Activated naive CD4-positive, alpha-beta T cell treated with anti-CD3 and anti-CD28 coated beads, Interleukin-2, amount 10 ng/mL, durations not matched to agents 5 hours and 36 hours (primary cell): ENCODE measurements around the gene ARIH1. TPM values are rescaled to one million over a fixed set of nuclear protein-coding genes. Genes with fewer than 3 reads are reported as not detected.

Experiments
- total RNA-seq, 2 experiments: library from RNA; stranded (reverse); gene quantifications; one replicate each; pipeline ENCODE4 v1.2.3, GENCODE V29; 2021

Gene ARIH1, protein sequence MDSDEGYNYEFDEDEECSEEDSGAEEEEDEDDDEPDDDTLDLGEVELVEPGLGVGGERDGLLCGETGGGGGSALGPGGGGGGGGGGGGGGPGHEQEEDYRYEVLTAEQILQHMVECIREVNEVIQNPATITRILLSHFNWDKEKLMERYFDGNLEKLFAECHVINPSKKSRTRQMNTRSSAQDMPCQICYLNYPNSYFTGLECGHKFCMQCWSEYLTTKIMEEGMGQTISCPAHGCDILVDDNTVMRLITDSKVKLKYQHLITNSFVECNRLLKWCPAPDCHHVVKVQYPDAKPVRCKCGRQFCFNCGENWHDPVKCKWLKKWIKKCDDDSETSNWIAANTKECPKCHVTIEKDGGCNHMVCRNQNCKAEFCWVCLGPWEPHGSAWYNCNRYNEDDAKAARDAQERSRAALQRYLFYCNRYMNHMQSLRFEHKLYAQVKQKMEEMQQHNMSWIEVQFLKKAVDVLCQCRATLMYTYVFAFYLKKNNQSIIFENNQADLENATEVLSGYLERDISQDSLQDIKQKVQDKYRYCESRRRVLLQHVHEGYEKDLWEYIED
- 100 to 1,000 TPM; 123 to 128 TPM for total RNA-seq

DNA sequence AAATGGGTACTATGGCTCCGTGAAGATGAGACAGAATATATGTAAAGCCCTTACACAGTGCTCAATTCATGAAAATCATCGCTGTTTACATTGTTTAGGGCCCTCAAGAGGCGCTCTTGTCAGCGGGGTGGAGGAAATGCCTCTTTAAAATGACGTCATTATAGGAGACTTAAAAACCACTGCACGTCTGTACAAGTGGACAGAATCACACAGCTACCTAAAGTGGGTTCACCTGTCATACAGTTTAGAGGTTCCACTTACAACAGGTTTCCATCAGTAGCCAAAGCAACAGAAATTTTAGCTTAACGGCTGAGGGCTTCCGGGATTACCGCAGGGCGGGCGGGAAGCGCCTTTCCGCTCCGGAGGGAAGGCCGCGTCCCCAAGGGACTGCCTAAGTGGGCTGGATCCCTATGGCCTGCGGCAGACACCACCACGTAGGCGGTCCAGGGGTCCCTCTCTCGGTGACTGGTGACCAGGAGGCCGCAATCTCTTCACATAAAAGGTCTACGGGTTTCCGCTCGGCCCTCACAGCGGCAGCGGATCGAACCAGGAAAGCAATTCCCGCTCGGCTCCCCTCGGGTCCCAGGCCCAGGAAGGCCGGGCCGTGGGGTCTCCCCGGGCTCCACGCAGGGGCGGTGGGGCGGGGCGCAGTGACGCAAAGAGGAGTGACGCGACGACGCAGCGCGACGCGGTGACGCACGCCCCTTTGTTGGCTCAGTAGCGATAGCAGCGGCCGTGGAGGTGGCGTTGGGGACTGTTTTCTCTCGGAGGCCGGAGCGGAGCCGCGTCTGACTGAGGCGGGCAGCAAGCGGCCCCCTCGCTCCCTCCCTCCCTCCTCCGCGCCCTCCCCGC, at the start of gene ARIH1:
ARIH1 (plus strand) TSS at position 717 of the 852 bp plus-strand sequence. CDS start 310 bp downstream, outside the sequence.

Other genes with a start within 250 kb of the ARIH1 start
- 1,000 to 10,000 TPM; 1,130 to 1,132 TPM for gene PKM, start 243.1 kb upstream of the ARIH1 start, total RNA-seq
- gene PARP6, start 201.8 kb upstream of the ARIH1 start, total RNA-seq, result 10 to 100 TPM; 59.6 to 71.2 TPM
- gene CELF6, start 154.2 kb upstream of the ARIH1 start, total RNA-seq, result under 1 TPM; 0.63 to 0.91 TPM
- 100 to 1,000 TPM; 104 to 114 TPM for gene HEXA, start 98.3 kb upstream of the ARIH1 start, total RNA-seq
- not detected for gene TMEM202, start 76.0 kb upstream of the ARIH1 start, total RNA-seq
- gene GOLGA6B, start 180.4 kb downstream of the ARIH1 start, total RNA-seq, result not detected
- under 1 TPM; 0.22 to 0.25 TPM for gene HIGD2B, start 211.9 kb downstream of the ARIH1 start, total RNA-seq
- 1 to 10 TPM; 8.4 to 9.3 TPM for gene BBS4, start 211.9 kb downstream of the ARIH1 start, total RNA-seq